SK-N-SH (cell line): ENCODE measurements around the gene PAOX. TPM values are rescaled to one million over a fixed set of nuclear protein-coding genes. Genes with fewer than 3 reads are reported as not detected.

ENCODE experiments used
- CTCF ChIA-PET: fragments of 300-600, 350-600 bp; formaldehyde crosslinking; extraction: SDS; loops from one replicate; lab custom pipeline; 2021; lab: Yijun Ruan, JAX
- POLR2A ChIA-PET: fragments of 350-600 bp; sonication (Branson Sonifier 250); formaldehyde crosslinking; extraction: SDS; loops from one replicate; lab custom pipeline; 2020; ENCODE audit warnings: antibody characterized with exemption, inconsistent platforms; lab: Yijun Ruan, JAX
- DNase-seq: peaks from one replicate; pipeline ENCODE4 v3.0.0; 2012
- H2AFZ ChIP-seq: fragments of 200-600 bp; sonication (generic); 2 replicates; pipeline ENCODE4 v1.8.1; 2016; ENCODE audit warnings: antibody characterized with exemption, mild to moderate bottlenecking, low read depth
- H3F3A ChIP-seq: fragments of 200-600 bp; sonication (generic); replicated peaks from 2 replicates; pipeline ENCODE3; 2016; ENCODE audit warnings: antibody characterized with exemption, mild to moderate bottlenecking; ENCODE audit not compliant: insufficient read depth
- H3K27ac ChIP-seq, 2 experiments: fragments of 200-500 bp in 1 of 2; fragments of 200-600 bp in 1 of 2; sonication (Bioruptor generic) in 1 of 2; sonication (generic), shearing (Covaris generic) in 1 of 2; 2 replicates each; pipeline versions ENCODE4 v1.5.1 to v1.6.1; 2014 to 2016; ENCODE audit warnings: low read depth in 2 of 2, inconsistent platforms in 1 of 2, low read length in 1 of 2, mild to moderate bottlenecking in 1 of 2, mixed read lengths in 1 of 2
- H3K27me3 ChIP-seq: fragments of 200-600 bp; sonication (generic), shearing (Covaris generic); 2 replicates; pipeline ENCODE4 v1.6.1; 2016; ENCODE audit warnings: mixed run types; ENCODE audit not compliant: insufficient read depth
- H3K36me3 ChIP-seq, 2 experiments: fragments of 200-500 bp in 1 of 2; fragments of 200-600 bp in 1 of 2; sonication (Bioruptor generic) in 1 of 2; sonication (generic) in 1 of 2; replicated peaks in 1 of 2; 2 replicates each; pipeline versions ENCODE3 to v1.5.1; 2014 to 2016; ENCODE audit warnings: low read length in 1 of 2, mild to moderate bottlenecking in 1 of 2; ENCODE audit not compliant: insufficient read depth in 2 of 2, control insufficient read depth in 1 of 2
- H3K4me1 ChIP-seq, 2 experiments: fragments of 200-500 bp in 1 of 2; fragments of 200-600 bp in 1 of 2; sonication (Bioruptor generic) in 1 of 2; sonication (generic), shearing (Covaris generic) in 1 of 2; 2 replicates each; pipeline versions ENCODE4 v1.5.1 to v1.6.1; 2014 to 2016; ENCODE audit warnings: low read depth in 1 of 2, low read length in 1 of 2, mixed run types in 1 of 2; ENCODE audit not compliant: insufficient read depth in 2 of 2, control insufficient read depth in 1 of 2
- H3K4me2 ChIP-seq: fragments of 200-600 bp; sonication (generic), shearing (Covaris generic); 2 replicates; pipeline ENCODE4 v1.6.1; 2017; ENCODE audit warnings: mixed run types
- H3K4me3 ChIP-seq, 2 experiments: fragments of 200-500 bp in 1 of 2; fragments of 200-600 bp in 1 of 2; sonication (Bioruptor generic) in 1 of 2; sonication (generic), shearing (Covaris generic) in 1 of 2; 2 replicates each; pipeline versions ENCODE4 v1.5.1 to v1.8.1; 2014 to 2016; ENCODE audit warnings: low read depth in 2 of 2, inconsistent platforms in 1 of 2, low read length in 1 of 2, mild to moderate bottlenecking in 1 of 2, mixed read lengths in 1 of 2, moderate library complexity in 1 of 2
- H3K79me2 ChIP-seq: fragments of 200-600 bp; sonication (generic); 2 replicates; pipeline ENCODE4 v1.8.1; 2017; ENCODE audit warnings: mild to moderate bottlenecking; ENCODE audit not compliant: insufficient read depth
- H3K9ac ChIP-seq: fragments of 200-600 bp; sonication (generic); 2 replicates; pipeline ENCODE4 v1.6.1; 2017; ENCODE audit warnings: mixed run types
- H3K9me2 ChIP-seq: fragments of 200-600 bp; sonication (generic); 2 replicates; pipeline ENCODE4 v1.6.1; 2017; ENCODE audit warnings: mixed run types
- H3K9me3 ChIP-seq: fragments of 200-600 bp; sonication (generic); 2 replicates; pipeline ENCODE4 v1.6.1; 2017; ENCODE audit warnings: mixed run types, mild to moderate bottlenecking, moderate library complexity
- H4K20me1 ChIP-seq: fragments of 200-600 bp; sonication (generic); 2 replicates; pipeline ENCODE4 v1.6.1; 2017; ENCODE audit warnings: mild to moderate bottlenecking, mixed run types; ENCODE audit not compliant: insufficient read depth
- CHD2 ChIP-seq: fragments of 150-350 bp; IDR thresholded peaks from 2 replicates; pipeline ENCODE4 v1.6.1; 2018; ENCODE audit warnings: low read length; ENCODE audit not compliant: partially characterized antibody
- EZH2phosphoT487 ChIP-seq: fragments of 200-600 bp; sonication (generic); IDR thresholded peaks from 2 replicates; pipeline ENCODE4 v1.6.1; 2017; ENCODE audit warnings: low read depth, mixed run types, mild to moderate bottlenecking, antibody characterized with exemption, moderate library complexity, borderline replicate concordance
- FOXJ3 ChIP-seq: sonication (generic); formaldehyde crosslinking; IDR thresholded peaks from 2 replicates; pipeline ENCODE4 v1.5.1; 2020; ENCODE audit warnings: mild to moderate bottlenecking, missing genetic modification reagents
- FOXM1 ChIP-seq: IDR thresholded peaks from 2 replicates; pipeline ENCODE4 v1.4.0; 2012; ENCODE audit warnings: low read depth, mild to moderate bottlenecking
- GABPA ChIP-seq: IDR thresholded peaks from 2 replicates; pipeline ENCODE4 v1.4.0; 2012; ENCODE audit warnings: low read depth, mild to moderate bottlenecking
- GATA2 ChIP-seq: sonication (generic); formaldehyde crosslinking; IDR thresholded peaks from 2 replicates; pipeline ENCODE4 v1.5.0; 2020; ENCODE audit warnings: mild to moderate bottlenecking, missing genetic modification reagents
- MEF2A ChIP-seq: IDR thresholded peaks from 2 replicates; pipeline ENCODE4 v1.4.0; 2012; ENCODE audit warnings: low read depth, borderline replicate concordance
- RAD21 ChIP-seq: IDR thresholded peaks from 2 replicates; pipeline ENCODE4 v1.6.1; 2012; ENCODE audit warnings: mild to moderate bottlenecking, low read length
- RCOR1 ChIP-seq: fragments of 150-350 bp; IDR thresholded peaks from 2 replicates; pipeline ENCODE4 v1.6.1; 2017; ENCODE audit warnings: antibody characterized with exemption, low read length
- RFX5 ChIP-seq: IDR thresholded peaks from 2 replicates; pipeline ENCODE4 v1.6.1; 2012; ENCODE audit warnings: mild to moderate bottlenecking, improper control_type of control experiment, low read length
- RXRA ChIP-seq: IDR thresholded peaks from 2 replicates; pipeline ENCODE4 v1.4.0; 2012; ENCODE audit warnings: low read depth, mild to moderate bottlenecking, borderline replicate concordance
- SIN3A ChIP-seq: IDR thresholded peaks from 2 replicates; pipeline ENCODE4 v1.6.1; 2012; ENCODE audit warnings: low read depth, mild to moderate bottlenecking, low read length, moderate library complexity, borderline replicate concordance
- TCF12 ChIP-seq: IDR thresholded peaks from 2 replicates; pipeline ENCODE4 v1.4.0; 2012
- WGBS: methylation state at CpG from one replicate; pipeline ENCODE4 v1.1.6; 2017; ENCODE audit warnings: low lambda C conversion rate; 5-methylcytosine and 5-hydroxymethylcytosine counted together
- polyA plus RNA-seq, 3 experiments: library from polyadenylated mRNA; depleted of rRNA; stranded (reverse); fragments of >200 nt; gene quantifications; 2 replicates each; pipeline ENCODE4 v1.2.3, GENCODE V29; 2012
- TF ChIP-seq, protein P1 (sequence below): fragments of 150-350 bp; IDR thresholded peaks from 2 replicates; pipeline ENCODE4 v1.6.1; 2016; ENCODE audit warnings: mild to moderate bottlenecking, low read depth, low read length
- TF ChIP-seq, protein P2 (sequence below): IDR thresholded peaks from 2 replicates; pipeline ENCODE4 v1.6.1; 2012; ENCODE audit warnings: mild to moderate bottlenecking, low read depth, low read length, moderate library complexity
- TF ChIP-seq, protein P3 (sequence below): fragments of 150-350 bp; IDR thresholded peaks from 2 replicates; pipeline ENCODE4 v1.6.1; 2017; ENCODE audit warnings: antibody characterized with exemption, low read length, low read depth, borderline replicate concordance
- TF ChIP-seq, protein P4 (sequence below): IDR thresholded peaks from 2 replicates; pipeline ENCODE4 v1.4.0; 2012; ENCODE audit warnings: low read depth, borderline replicate concordance

The PAOX gene
- polyA plus RNA-seq, 1 of the 3 experiments (the other 2 are of a cell fraction): 6.2 TPM

DNA sequence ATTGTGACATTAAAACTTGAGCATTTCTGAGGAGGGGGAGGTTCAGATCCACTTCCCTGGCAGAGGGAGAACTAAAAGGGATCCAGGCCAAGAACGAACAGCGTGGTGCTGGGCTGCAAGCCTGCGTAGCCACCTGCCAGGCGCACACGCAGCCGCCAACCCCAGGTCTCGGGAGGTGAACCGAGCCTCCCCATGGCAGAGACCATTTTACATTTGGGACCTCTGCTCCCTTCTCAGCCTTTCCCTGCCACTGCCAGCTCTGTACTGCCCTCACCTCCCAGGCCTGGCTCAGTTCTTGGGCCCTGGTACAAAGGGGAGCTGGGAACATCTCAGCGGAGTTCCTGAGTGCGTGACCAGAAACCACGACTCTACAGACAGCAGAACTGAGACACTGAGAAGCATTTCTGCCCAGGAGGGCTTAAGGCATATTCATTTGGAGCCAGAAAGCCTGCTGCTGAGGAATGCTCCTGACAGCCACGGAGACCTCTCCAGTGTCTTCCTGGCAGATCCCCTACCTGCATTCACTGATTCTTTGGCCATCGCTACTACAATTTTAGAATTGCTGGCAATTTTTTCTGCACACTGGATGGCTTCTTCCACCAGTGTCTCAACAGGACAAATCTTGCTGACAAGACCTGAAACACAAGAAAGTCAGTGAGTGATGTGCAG lies 13.5 kb upstream of the PAOX start:
- POLR2A ChIA-PET: no interaction called here

More for the DNA sequence above, 13.5 kb upstream of the PAOX start:
- H3K9me2 ChIP-seq: no peaks in the 10 kb centered on the region
- TF ChIP-seq RCOR1 (no peak), SIN3A (no peak), RXRA (no peak), GABPA (no peak), EZH2phosphoT487 (no peak), RFX5 (no peak), MEF2A (no peak), FOXM1 (no peak), GATA2 (CRISPR knock-in tag) (no peak), RAD21 (no peak), TCF12 (no peak), CHD2 (no peak), FOXJ3 (no peak)
- TF ChIP-seq, protein P1, sequence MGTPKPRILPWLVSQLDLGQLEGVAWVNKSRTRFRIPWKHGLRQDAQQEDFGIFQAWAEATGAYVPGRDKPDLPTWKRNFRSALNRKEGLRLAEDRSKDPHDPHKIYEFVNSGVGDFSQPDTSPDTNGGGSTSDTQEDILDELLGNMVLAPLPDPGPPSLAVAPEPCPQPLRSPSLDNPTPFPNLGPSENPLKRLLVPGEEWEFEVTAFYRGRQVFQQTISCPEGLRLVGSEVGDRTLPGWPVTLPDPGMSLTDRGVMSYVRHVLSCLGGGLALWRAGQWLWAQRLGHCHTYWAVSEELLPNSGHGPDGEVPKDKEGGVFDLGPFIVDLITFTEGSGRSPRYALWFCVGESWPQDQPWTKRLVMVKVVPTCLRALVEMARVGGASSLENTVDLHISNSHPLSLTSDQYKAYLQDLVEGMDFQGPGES: no peak
- TF ChIP-seq, protein P2, sequence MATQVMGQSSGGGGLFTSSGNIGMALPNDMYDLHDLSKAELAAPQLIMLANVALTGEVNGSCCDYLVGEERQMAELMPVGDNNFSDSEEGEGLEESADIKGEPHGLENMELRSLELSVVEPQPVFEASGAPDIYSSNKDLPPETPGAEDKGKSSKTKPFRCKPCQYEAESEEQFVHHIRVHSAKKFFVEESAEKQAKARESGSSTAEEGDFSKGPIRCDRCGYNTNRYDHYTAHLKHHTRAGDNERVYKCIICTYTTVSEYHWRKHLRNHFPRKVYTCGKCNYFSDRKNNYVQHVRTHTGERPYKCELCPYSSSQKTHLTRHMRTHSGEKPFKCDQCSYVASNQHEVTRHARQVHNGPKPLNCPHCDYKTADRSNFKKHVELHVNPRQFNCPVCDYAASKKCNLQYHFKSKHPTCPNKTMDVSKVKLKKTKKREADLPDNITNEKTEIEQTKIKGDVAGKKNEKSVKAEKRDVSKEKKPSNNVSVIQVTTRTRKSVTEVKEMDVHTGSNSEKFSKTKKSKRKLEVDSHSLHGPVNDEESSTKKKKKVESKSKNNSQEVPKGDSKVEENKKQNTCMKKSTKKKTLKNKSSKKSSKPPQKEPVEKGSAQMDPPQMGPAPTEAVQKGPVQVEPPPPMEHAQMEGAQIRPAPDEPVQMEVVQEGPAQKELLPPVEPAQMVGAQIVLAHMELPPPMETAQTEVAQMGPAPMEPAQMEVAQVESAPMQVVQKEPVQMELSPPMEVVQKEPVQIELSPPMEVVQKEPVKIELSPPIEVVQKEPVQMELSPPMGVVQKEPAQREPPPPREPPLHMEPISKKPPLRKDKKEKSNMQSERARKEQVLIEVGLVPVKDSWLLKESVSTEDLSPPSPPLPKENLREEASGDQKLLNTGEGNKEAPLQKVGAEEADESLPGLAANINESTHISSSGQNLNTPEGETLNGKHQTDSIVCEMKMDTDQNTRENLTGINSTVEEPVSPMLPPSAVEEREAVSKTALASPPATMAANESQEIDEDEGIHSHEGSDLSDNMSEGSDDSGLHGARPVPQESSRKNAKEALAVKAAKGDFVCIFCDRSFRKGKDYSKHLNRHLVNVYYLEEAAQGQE: no peak
- TF ChIP-seq, protein P3, sequence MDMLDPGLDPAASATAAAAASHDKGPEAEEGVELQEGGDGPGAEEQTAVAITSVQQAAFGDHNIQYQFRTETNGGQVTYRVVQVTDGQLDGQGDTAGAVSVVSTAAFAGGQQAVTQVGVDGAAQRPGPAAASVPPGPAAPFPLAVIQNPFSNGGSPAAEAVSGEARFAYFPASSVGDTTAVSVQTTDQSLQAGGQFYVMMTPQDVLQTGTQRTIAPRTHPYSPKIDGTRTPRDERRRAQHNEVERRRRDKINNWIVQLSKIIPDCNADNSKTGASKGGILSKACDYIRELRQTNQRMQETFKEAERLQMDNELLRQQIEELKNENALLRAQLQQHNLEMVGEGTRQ: no peak
- TF ChIP-seq, protein P4, sequence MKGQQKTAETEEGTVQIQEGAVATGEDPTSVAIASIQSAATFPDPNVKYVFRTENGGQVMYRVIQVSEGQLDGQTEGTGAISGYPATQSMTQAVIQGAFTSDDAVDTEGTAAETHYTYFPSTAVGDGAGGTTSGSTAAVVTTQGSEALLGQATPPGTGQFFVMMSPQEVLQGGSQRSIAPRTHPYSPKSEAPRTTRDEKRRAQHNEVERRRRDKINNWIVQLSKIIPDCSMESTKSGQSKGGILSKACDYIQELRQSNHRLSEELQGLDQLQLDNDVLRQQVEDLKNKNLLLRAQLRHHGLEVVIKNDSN: no peak
- no peak overlapping the region for H2AFZ ChIP-seq
- no peaks in the 10 kb centered on the region for H3K27me3 ChIP-seq
- no peaks in the 10 kb centered on the region for H3F3A ChIP-seq
- DNase-seq: no peak
- H3K4me3 ChIP-seq: no peak overlapping the region
- H3K79me2 ChIP-seq: no peaks in the 10 kb centered on the region
- no peaks in the 10 kb centered on the region for H3K9me3 ChIP-seq
- H3K36me3 ChIP-seq: peaks cover 19 to 67% of the 10 kb centered on the region in 2 experiments
- H3K4me1 ChIP-seq: peaks cover 0 to 2% of the 10 kb centered on the region in 2 experiments; a peak in 1 of 4 replicates
- WGBS: 96% methylated on average over 5 of the region's 13 CpGs
- CTCF ChIA-PET: interaction anchor here (1.4 kb wide), 1 partner anchor 36 kb away, joined by 3 read pairs; no protein-coding TSS in a partner anchor
- H4K20me1 ChIP-seq: no peaks in the 10 kb centered on the region
- no peak overlapping the region for H3K27ac ChIP-seq
- H3K4me2 ChIP-seq: no peak overlapping the region
- H3K9ac ChIP-seq: no peak overlapping the region
